GM18909 (cell line): ENCODE data around the gene SERPINI1.

Experiments used
- ATAC-seq: cut with Tn5 transposase; IDR thresholded peaks from one replicate; pipeline ENCODE4 v1.9.1; 2021; ENCODE audit warnings: mild to moderate bottlenecking; ENCODE audit not compliant: unreplicated experiment, poor library complexity

The SERPINI1 gene

GRCh38 chr3:167733961-167734497 lies 1.5 kb upstream of the SERPINI1 start:
- no peak for ATAC-seq

GRCh38 chr3:167734498-167735232 lies 856 bp upstream of the SERPINI1 start, which contains the start of gene PDCD10:
PDCD10 (minus strand) TSS chr3:167734892; CDS start chr3:167720157, 14,735 bp downstream.
- ATAC-seq = peak; percentile 89

GRCh38 chr3:167736264-167736787 lies 805 bp downstream of the SERPINI1 start:
- no peak for ATAC-seq

- no peak for ATAC-seq
Observed at GRCh38 chr3:167736997-167737396, 1.5 kb downstream of the SERPINI1 start.

GRCh38 chr3:167738037-167738436 lies 2.5 kb downstream of the SERPINI1 start:
- ATAC-seq = no peak

GRCh38 chr3:167739190-167739810 lies 3.8 kb downstream of the SERPINI1 start:
- ATAC-seq = no peak

- ATAC-seq = peak; percentile 95
Observed at GRCh38 chr3:167740961-167741587, 5.6 kb downstream of the SERPINI1 start.

GRCh38 chr3:167742338-167742737 lies 6.8 kb downstream of the SERPINI1 start:
- no peak for ATAC-seq

- no peak for ATAC-seq
Observed at GRCh38 chr3:167743799-167744198, 8.3 kb downstream of the SERPINI1 start.

- ATAC-seq = no peak
Observed at GRCh38 chr3:167749209-167749608, 13.7 kb downstream of the SERPINI1 start.

- no peak for ATAC-seq
Observed at GRCh38 chr3:167749728-167750127, 14.2 kb downstream of the SERPINI1 start.

- ATAC-seq = peak; percentile 99
Observed at GRCh38 chr3:167750272-167750971, 14.9 kb downstream of the SERPINI1 start.

GRCh38 chr3:167754049-167754448 lies 18.5 kb downstream of the SERPINI1 start:
- no peak for ATAC-seq

GRCh38 chr3:167761302-167761701 lies 25.8 kb downstream of the SERPINI1 start:
- no peak for ATAC-seq

- no peak for ATAC-seq
Observed at GRCh38 chr3:167762296-167762695, 26.8 kb downstream of the SERPINI1 start.

GRCh38 chr3:167772992-167773391 lies 37.5 kb downstream of the SERPINI1 start:
- peak; percentile 42 for ATAC-seq

- peak; percentile 88 for ATAC-seq
Observed at GRCh38 chr3:167773584-167773983, 38.1 kb downstream of the SERPINI1 start.

GRCh38 chr3:167776066-167776685 lies 40.7 kb downstream of the SERPINI1 start:
- ATAC-seq = no peak

- no peak for ATAC-seq
Observed at GRCh38 chr3:167777356-167777755, 41.8 kb downstream of the SERPINI1 start.
